Colonic mucosa (tissue), 4 donors: ENCODE results near the gene TMEM61. TPM values are rescaled to one million over a fixed set of nuclear protein-coding genes. Genes with fewer than 3 reads are reported as not detected.
A peak's percentile ranks its signal among the peaks of the same experiment; 100 is the strongest.

Experiments
- DNase-seq: peaks from one replicate; pipeline ENCODE4 v3.0.0-alpha.2; 2020
- H3K27ac ChIP-seq: fragments of 200-600 bp; one replicate; pipeline ENCODE4 v1.8.0; 2021
- H3K27me3 ChIP-seq: fragments of 200-600 bp; one replicate; pipeline ENCODE4 v1.8.0; 2021
- H3K36me3 ChIP-seq: fragments of 200-600 bp; one replicate; pipeline ENCODE4 v1.8.0; 2021
- H3K4me1 ChIP-seq: fragments of 200-600 bp; one replicate; pipeline ENCODE4 v1.8.0; 2021; ENCODE audit warnings: mild to moderate bottlenecking
- H3K4me3 ChIP-seq: fragments of 200-600 bp; one replicate; pipeline ENCODE4 v1.8.0; 2021
- H3K9ac ChIP-seq, 2 donors: one replicate each; pipeline ENCODE4 v1.7.0; 2013; ENCODE audit warnings: control low read depth in 2 of 2, low read depth in 2 of 2, low read length in 2 of 2
- H3K9me3 ChIP-seq: fragments of 200-600 bp; one replicate; pipeline ENCODE4 v1.8.0; 2021
- CTCF ChIP-seq: fragments of 200-600 bp; IDR thresholded peaks from one replicate; pipeline ENCODE4 v1.8.0; 2022; ENCODE audit warnings: antibody characterized with exemption, mild to moderate bottlenecking
- intact Hi-C: fragments of 100-400 bp; cut with DNase I; formaldehyde crosslinking; loops from one replicate; pipeline ENCODE4 v1.14.1; 2022
- total RNA-seq, 2 donors: library from RNA; stranded (reverse); fragmentation: NEBNext Ultra II Directional in 1 of 2; extraction: Animal tissue kit (Norgen Biotek cat#: 25700) in 1 of 2; gene quantifications; one replicate each; pipeline ENCODE4 v1.2.1, GENCODE V29; 2021
- donor health status: healthy.
- donor health status: DM: no; HTN: no; CAD: no.
- donor health status: DM: no; HTN: no; CAD: no.

Gene TMEM61
- total RNA-seq, 2 donors from 2014 or later, result 11.0 to 13.4 TPM

- intact Hi-C loops, result no loop called here
- Histone ChIP-seq H3K27ac (no peak overlapping the region), H3K4me1 (no peaks in the 10 kb centered on the region), H3K9ac (no peak overlapping the region), H3K4me3 (no peak overlapping the region), H3K36me3 (no peaks in the 10 kb centered on the region), H3K9me3 (no peaks in the 10 kb centered on the region), H3K27me3 (peaks cover 10% of the 10 kb centered on the region)
- no peak for DNase-seq
- no peak for TF ChIP-seq CTCF
Measured at GRCh38 chr1:54977533-54978297, 2.7 kb upstream of the TMEM61 start.

GRCh38 chr1:54978528-54979326 lies 1.7 kb upstream of the TMEM61 start:
- intact Hi-C loops, result no loop called here

DNA sequence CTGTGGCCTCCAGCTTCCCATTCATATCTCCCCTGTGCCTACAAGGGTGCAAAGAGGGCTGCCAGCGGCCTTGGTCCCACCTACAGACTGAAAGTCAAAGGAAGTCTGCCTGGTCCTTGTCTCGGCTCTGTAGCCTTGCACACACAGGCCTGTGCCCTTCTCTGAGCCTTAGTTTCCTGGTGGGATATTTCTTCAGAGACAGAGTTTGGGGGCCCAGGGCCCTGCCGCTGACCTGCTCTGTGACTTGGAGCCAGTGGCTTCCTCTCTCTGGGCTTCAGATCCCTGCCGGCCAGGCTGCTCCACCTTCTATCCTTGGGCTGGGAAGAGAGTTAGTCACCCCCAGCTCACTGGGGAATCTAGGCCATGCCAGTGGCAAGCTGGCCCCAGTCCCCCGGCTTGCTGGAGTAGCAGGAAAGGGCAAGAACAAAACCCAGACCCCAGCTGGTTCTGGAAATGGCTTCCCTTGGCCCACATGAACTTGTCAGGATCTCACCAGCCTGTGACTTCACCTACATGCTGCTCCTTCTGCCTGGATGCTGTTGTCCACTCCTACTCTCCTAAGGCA lies 1.0 kb upstream of the TMEM61 start:
- H3K9ac ChIP-seq, result no peak overlapping the region
- DNase-seq, result no peak
- no peak overlapping the region for H3K4me3 ChIP-seq
- no peaks in the 10 kb centered on the region for H3K36me3 ChIP-seq
- H3K27ac ChIP-seq, result no peak overlapping the region
- intact Hi-C loops, result no loop called here
- no peaks in the 10 kb centered on the region for H3K4me1 ChIP-seq
- no peaks in the 10 kb centered on the region for H3K9me3 ChIP-seq
- TF ChIP-seq CTCF, result no peak
- H3K27me3 ChIP-seq, result peaks cover 10% of the 10 kb centered on the region

More at GRCh38 chr1:54978528-54979326, 1.7 kb upstream of the TMEM61 start:
- Histone ChIP-seq H3K27me3 (peaks cover 10% of the 10 kb centered on the region), H3K9ac (no peak overlapping the region), H3K4me1 (no peaks in the 10 kb centered on the region), H3K36me3 (no peaks in the 10 kb centered on the region), H3K4me3 (no peak overlapping the region), H3K27ac (no peak overlapping the region), H3K9me3 (no peaks in the 10 kb centered on the region)
- TF ChIP-seq CTCF, result no peak
- no peak for DNase-seq

- TF ChIP-seq CTCF, result no peak
- Histone ChIP-seq H3K9me3 (no peaks in the 10 kb centered on the region), H3K9ac (peak overlapping the region in 1 of 2 donors; percentile 50), H3K4me3 (peak overlapping the region; percentile 36), H3K27ac (peak overlapping the region; percentile 37), H3K36me3 (no peaks in the 10 kb centered on the region), H3K4me1 (no peaks in the 10 kb centered on the region), H3K27me3 (peaks cover 10% of the 10 kb centered on the region)
- intact Hi-C loops, result no loop called here
- no peak for DNase-seq
Measured at GRCh38 chr1:54980046-54980527, 341 bp upstream of the TMEM61 start.

DNA sequence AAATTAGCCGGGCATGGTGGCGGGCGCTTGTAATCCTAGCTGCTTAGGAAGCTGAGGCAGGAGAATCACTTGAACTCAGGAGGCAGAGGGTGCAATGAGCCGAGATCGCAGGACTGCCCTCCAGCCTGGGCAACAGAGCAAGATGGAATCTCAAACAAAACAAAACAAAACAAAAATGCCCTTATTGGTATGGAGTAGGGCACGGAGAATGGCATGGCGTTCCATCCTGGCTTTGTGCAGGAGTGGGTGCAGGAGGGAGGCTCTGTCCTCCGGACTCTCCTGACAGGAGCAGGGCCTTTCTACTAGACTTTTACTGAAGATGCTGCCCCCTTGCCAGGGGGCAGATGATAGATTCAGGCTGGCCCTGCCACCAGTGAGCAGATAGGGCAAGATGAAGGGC lies 1.0 kb downstream of the TMEM61 start:
- no peaks in the 10 kb centered on the region for H3K9me3 ChIP-seq
- H3K27ac ChIP-seq, result no peak overlapping the region
- peak overlapping the region; percentile 36 for H3K4me3 ChIP-seq
- DNase-seq, result no peak
- no peaks in the 10 kb centered on the region for H3K4me1 ChIP-seq
- H3K27me3 ChIP-seq, result peaks cover 10% of the 10 kb centered on the region
- TF ChIP-seq CTCF, result no peak
- intact Hi-C loops, result no loop called here
- no peak overlapping the region for H3K9ac ChIP-seq
- H3K36me3 ChIP-seq, result no peaks in the 10 kb centered on the region
